Liver (tissue), 9 donors: ENCODE measurements around the gene LUC7L. TPM values are rescaled to one million over a fixed set of nuclear protein-coding genes. Genes with fewer than 3 reads are reported as not detected.

Experiments used
- DNase-seq: peaks from one replicate; pipeline ENCODE4 v3.0.0-alpha.2; 2017; ENCODE audit warnings: low spot score
- H3K27ac ChIP-seq, 2 donors: one replicate each; pipeline ENCODE4 v1.7.0; 2013; ENCODE audit warnings: inconsistent platforms in 2 of 2, low read length in 2 of 2, control low read depth in 1 of 2, low read depth in 1 of 2, mild to moderate bottlenecking in 1 of 2
- H3K27me3 ChIP-seq, 4 donors: one replicate each; pipeline versions ENCODE4 v1.6.1 to v1.7.0; 2013; ENCODE audit warnings: low read length in 3 of 4, inconsistent platforms in 1 of 4, mild to moderate bottlenecking in 1 of 4, moderate library complexity in 1 of 4; ENCODE audit not compliant: control insufficient read depth in 4 of 4, insufficient read depth in 4 of 4
- H3K36me3 ChIP-seq, 4 donors: one replicate each; pipeline versions ENCODE4 v1.6.1 to v1.7.0; 2013; ENCODE audit warnings: low read length in 3 of 4, mild to moderate bottlenecking in 3 of 4, low read depth in 1 of 4, moderate library complexity in 1 of 4; ENCODE audit not compliant: control insufficient read depth in 4 of 4, insufficient read depth in 3 of 4
- H3K4me1 ChIP-seq, 4 donors: one replicate each; pipeline versions ENCODE4 v1.6.1 to v1.7.0; 2013; ENCODE audit warnings: low read length in 3 of 4, mild to moderate bottlenecking in 3 of 4, moderate library complexity in 1 of 4; ENCODE audit not compliant: control insufficient read depth in 4 of 4, insufficient read depth in 4 of 4
- H3K4me3 ChIP-seq, 3 donors: one replicate each; pipeline versions ENCODE4 v1.6.1 to v1.7.0; 2013; ENCODE audit warnings: low read length in 3 of 3, control low read depth in 1 of 3, low read depth in 1 of 3, mild to moderate bottlenecking in 1 of 3
- H3K9ac ChIP-seq, 2 donors: one replicate each; pipeline ENCODE4 v1.7.0; 2013; ENCODE audit warnings: low read length in 2 of 2, mild to moderate bottlenecking in 2 of 2, moderate library complexity in 2 of 2, control low read depth in 1 of 2, low read depth in 1 of 2
- H3K9me3 ChIP-seq, 4 donors: one replicate each; pipeline versions ENCODE4 v1.6.1 to v1.7.0; 2013; ENCODE audit warnings: low read length in 3 of 4; ENCODE audit not compliant: control insufficient read depth in 4 of 4
- EGR1 ChIP-seq, 2 donors: IDR thresholded peaks; 2 replicates each; pipeline ENCODE4 v1.6.1; 2016 to 2018; ENCODE audit warnings: antibody characterized with exemption in 2 of 2, low read depth in 2 of 2
- FOXA2 ChIP-seq: IDR thresholded peaks from 2 replicates; pipeline ENCODE4 v1.6.1; 2016; ENCODE audit warnings: antibody characterized with exemption
- GABPA ChIP-seq, 2 donors: IDR thresholded peaks in 1 of 2; conservative IDR thresholded peaks in 1 of 2; 2 replicates each; pipeline ENCODE4 v1.6.1; 2016; ENCODE audit warnings: antibody characterized with exemption in 2 of 2, mild to moderate bottlenecking in 1 of 2, moderate library complexity in 1 of 2
- JUND ChIP-seq, 2 donors: IDR thresholded peaks; 2 replicates each; pipeline ENCODE4 v1.6.1; 2016; ENCODE audit warnings: antibody characterized with exemption in 2 of 2
- RAD21 ChIP-seq, 2 donors: IDR thresholded peaks; 2 replicates each; pipeline ENCODE4 v1.6.1; 2016; ENCODE audit warnings: antibody characterized with exemption in 2 of 2, mild to moderate bottlenecking in 2 of 2
- SP1 ChIP-seq: IDR thresholded peaks from 2 replicates; pipeline ENCODE4 v1.6.1; 2018; ENCODE audit warnings: antibody characterized with exemption, mild to moderate bottlenecking
- TAF1 ChIP-seq: conservative IDR thresholded peaks from 2 replicates; pipeline ENCODE4 v1.6.1; 2016; ENCODE audit warnings: antibody characterized with exemption, mild to moderate bottlenecking
- YY1 ChIP-seq: IDR thresholded peaks from 2 replicates; pipeline ENCODE4 v1.6.1; 2016; ENCODE audit warnings: antibody characterized with exemption, mild to moderate bottlenecking
- WGBS: extraction: QIAGEN DNeasy Blood & Tissue Kit; methylation state at CpG from one replicate; pipeline ENCODE4 v1.1.7; 2013; 5-methylcytosine and 5-hydroxymethylcytosine counted together
- polyA plus RNA-seq, 2 donors: library from polyadenylated mRNA; stranded (reverse) in 1 of 2; unstranded in 1 of 2; fragments of 200-250 nt in 1 of 2; fragments of >200 nt in 1 of 2; fragmentation: Nextera tagmentation in 1 of 2; extraction: Ambion mirVana in 1 of 2; gene quantifications; one replicate each; pipeline versions ENCODE4 v1.2.1 to v1.2.3, GENCODE V29; 2013 to 2015
- total RNA-seq, 2 donors: library from RNA; depleted of rRNA; stranded (reverse); fragments of >200 nt; gene quantifications; one replicate each; pipeline ENCODE4 v1.2.3, GENCODE V29; 2014
- TF ChIP-seq, protein P1 (sequence below): IDR thresholded peaks from 2 replicates; pipeline ENCODE4 v1.6.1; 2016; ENCODE audit warnings: antibody characterized with exemption, mild to moderate bottlenecking
- TF ChIP-seq, protein P2 (sequence below): IDR thresholded peaks from 2 replicates; pipeline ENCODE4 v1.6.1; 2016; ENCODE audit warnings: antibody characterized with exemption
- TF ChIP-seq, protein P3 (sequence below): IDR thresholded peaks from 2 replicates; pipeline ENCODE4 v1.6.1; 2016; ENCODE audit warnings: antibody characterized with exemption
- donor health status: healthy.
- donor health status: healthy.
- donor health status: healthy.
- donor health status: healthy.
- donor health status: healthy.

LUC7L gene, protein sequence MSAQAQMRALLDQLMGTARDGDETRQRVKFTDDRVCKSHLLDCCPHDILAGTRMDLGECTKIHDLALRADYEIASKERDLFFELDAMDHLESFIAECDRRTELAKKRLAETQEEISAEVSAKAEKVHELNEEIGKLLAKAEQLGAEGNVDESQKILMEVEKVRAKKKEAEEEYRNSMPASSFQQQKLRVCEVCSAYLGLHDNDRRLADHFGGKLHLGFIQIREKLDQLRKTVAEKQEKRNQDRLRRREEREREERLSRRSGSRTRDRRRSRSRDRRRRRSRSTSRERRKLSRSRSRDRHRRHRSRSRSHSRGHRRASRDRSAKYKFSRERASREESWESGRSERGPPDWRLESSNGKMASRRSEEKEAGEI
- 10 to 100 TPM; 19.5 to 34.3 TPM for total RNA-seq
- 10 to 100 TPM; 11.5 to 19.8 TPM for polyA plus RNA-seq

DNA sequence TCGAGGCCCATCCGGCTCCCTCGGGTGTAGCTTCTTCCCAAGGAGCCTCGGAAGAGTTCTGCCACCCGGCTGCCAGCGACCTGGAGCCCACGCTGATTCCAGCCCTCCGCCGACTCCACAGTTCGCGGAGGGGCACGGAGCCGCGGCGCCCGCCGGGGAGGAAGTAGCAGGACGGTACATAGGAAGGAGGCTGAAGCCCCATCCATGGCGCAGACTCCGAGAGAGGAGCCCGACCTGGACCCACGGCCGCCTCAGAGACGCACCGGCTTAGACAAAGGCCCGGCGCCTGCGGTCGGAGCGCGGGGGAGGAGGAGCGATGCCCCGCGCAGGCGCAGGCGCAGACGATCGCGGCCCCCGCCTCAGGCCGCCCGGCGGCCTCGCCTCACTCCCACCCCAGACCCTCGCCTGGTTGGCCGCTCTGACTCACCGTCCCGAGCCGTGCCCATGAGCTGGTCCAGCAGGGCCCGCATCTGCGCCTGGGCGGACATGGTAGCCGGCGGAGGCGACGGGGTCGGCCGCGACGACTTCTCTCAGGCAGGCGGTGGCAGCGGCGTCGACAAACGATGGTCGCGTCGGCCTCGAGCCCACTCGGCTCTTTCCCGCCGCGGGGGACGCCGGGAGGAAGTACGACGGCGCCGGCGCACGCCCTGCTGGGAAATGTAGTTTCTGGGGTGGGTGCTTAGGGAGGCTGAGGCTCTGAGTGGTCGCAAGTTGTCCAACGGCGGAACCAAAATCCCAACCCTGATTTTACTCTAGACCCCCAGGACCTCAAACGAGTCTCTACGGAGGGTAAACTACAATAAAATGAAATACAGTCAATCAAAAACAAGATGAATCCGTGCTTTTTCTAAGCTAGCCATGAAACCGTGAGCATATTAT is at the start of gene LUC7L:
Gene LUC7L, minus strand, starts transcription at position 598 of the 879 bp plus-strand sequence. Its CDS starts 110 bp downstream, at position 488.
- Histone ChIP-seq H3K27ac (peak within 1 kb of the TSS; percentile 96 to 97), H3K4me3 (peak within 1 kb of the TSS; percentile 65 to 96 (median 83)), H3K36me3 (peaks cover 2 to 23% (median 18%) of the 10 kb centered on the region in 4 donors), H3K27me3 (no peaks in the 10 kb centered on the region), H3K9ac (peak within 1 kb of the TSS; percentile 56 to 75), H3K9me3 (no peaks in the 10 kb centered on the region), H3K4me1 (peaks cover 1 to 17% (median 12%) of the 10 kb centered on the region in 4 donors)
- peak; percentile 87 for DNase-seq
- TF ChIP-seq YY1, result peak; percentile 50
- TF ChIP-seq EGR1 (IDR thresholded peaks at IDR 0.05; ENCODE audit: low read depth in 2 of 2), result peak in 1 of 2 donors; percentile 29
- no peak for TF ChIP-seq RAD21 (IDR thresholded peaks at IDR 0.05)
- peak in 1 of 2 donors; percentile 88 for TF ChIP-seq GABPA (IDR thresholded peaks at IDR 0.05 in 1 of 2, conservative IDR thresholded peaks at IDR 0.05 in 1 of 2)
- TF ChIP-seq, protein P1, sequence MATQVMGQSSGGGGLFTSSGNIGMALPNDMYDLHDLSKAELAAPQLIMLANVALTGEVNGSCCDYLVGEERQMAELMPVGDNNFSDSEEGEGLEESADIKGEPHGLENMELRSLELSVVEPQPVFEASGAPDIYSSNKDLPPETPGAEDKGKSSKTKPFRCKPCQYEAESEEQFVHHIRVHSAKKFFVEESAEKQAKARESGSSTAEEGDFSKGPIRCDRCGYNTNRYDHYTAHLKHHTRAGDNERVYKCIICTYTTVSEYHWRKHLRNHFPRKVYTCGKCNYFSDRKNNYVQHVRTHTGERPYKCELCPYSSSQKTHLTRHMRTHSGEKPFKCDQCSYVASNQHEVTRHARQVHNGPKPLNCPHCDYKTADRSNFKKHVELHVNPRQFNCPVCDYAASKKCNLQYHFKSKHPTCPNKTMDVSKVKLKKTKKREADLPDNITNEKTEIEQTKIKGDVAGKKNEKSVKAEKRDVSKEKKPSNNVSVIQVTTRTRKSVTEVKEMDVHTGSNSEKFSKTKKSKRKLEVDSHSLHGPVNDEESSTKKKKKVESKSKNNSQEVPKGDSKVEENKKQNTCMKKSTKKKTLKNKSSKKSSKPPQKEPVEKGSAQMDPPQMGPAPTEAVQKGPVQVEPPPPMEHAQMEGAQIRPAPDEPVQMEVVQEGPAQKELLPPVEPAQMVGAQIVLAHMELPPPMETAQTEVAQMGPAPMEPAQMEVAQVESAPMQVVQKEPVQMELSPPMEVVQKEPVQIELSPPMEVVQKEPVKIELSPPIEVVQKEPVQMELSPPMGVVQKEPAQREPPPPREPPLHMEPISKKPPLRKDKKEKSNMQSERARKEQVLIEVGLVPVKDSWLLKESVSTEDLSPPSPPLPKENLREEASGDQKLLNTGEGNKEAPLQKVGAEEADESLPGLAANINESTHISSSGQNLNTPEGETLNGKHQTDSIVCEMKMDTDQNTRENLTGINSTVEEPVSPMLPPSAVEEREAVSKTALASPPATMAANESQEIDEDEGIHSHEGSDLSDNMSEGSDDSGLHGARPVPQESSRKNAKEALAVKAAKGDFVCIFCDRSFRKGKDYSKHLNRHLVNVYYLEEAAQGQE, result peak; percentile 9
- TF ChIP-seq, protein P2, sequence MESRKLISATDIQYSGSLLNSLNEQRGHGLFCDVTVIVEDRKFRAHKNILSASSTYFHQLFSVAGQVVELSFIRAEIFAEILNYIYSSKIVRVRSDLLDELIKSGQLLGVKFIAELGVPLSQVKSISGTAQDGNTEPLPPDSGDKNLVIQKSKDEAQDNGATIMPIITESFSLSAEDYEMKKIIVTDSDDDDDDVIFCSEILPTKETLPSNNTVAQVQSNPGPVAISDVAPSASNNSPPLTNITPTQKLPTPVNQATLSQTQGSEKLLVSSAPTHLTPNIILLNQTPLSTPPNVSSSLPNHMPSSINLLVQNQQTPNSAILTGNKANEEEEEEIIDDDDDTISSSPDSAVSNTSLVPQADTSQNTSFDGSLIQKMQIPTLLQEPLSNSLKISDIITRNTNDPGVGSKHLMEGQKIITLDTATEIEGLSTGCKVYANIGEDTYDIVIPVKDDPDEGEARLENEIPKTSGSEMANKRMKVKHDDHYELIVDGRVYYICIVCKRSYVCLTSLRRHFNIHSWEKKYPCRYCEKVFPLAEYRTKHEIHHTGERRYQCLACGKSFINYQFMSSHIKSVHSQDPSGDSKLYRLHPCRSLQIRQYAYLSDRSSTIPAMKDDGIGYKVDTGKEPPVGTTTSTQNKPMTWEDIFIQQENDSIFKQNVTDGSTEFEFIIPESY, result no peak
- peak; percentile 30 for TF ChIP-seq SP1
- TF ChIP-seq FOXA2, result no peak
- WGBS, result 1% methylated on average over 88 of the region's 88 CpGs

DNA sequence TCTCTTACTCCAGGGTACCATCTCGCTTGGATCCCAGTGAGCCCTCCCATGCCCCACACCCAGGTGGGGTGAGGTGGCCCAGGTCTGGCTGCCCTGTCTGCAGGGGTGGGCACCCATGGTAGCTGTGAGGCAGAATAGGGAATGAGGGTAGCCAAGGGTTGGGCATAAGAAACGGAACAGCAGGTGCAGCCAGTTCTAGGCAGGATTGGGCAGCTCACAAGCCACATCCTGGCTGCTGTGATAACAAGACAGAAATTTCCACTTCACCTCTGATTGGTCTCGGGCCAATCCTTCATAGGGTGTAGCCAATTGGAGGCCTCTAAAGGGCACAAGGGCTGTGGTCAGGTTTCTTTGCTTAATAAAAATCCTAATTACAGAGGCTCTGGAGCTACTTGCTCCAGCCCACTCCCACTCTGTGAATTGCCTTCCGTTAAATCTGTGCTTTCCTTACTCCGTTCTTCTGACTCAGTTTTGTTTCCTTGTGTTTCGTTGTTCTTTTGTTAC is 49.7 kb upstream of the LUC7L start:
- Histone ChIP-seq H3K9ac (no peak overlapping the region), H3K9me3 (no peaks in the 10 kb centered on the region), H3K36me3 (no peaks in the 10 kb centered on the region), H3K4me1 (peaks cover 0 to 12% (median 4%) of the 10 kb centered on the region in 4 donors), H3K27me3 (peaks cover 0 to 14% (median 3%) of the 10 kb centered on the region in 4 donors), H3K27ac (no peak overlapping the region), H3K4me3 (no peak overlapping the region)
- TF ChIP-seq, protein P1, result no peak
- TF ChIP-seq, protein P2, result no peak
- TF ChIP-seq, protein P3, sequence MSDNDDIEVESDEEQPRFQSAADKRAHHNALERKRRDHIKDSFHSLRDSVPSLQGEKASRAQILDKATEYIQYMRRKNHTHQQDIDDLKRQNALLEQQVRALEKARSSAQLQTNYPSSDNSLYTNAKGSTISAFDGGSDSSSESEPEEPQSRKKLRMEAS, result no peak
- TF ChIP-seq TAF1, result no peak
- TF ChIP-seq JUND (IDR thresholded peaks at IDR 0.05), result no peak
- no peak for TF ChIP-seq EGR1 (IDR thresholded peaks at IDR 0.05; ENCODE audit: low read depth in 2 of 2)
- no peak for TF ChIP-seq FOXA2
- no peak for TF ChIP-seq SP1
- WGBS, result 63% methylated on average over 6 of the region's 6 CpGs
- DNase-seq, result no peak
